CD4-positive, alpha-beta T cell treated with Interleukin-17A for 4 hours (primary cell): ENCODE results near the gene LPXN.
A peak's percentile ranks its signal among the peaks of the same experiment; 100 is the strongest.

Experiments used
- DNase-seq: peaks from one replicate; pipeline ENCODE4 v3.0.0-alpha.2; 2020; ENCODE audit warnings: mixed read lengths

LPXN gene

GRCh38 chr11:58511636-58512035 is 64.0 kb downstream of the LPXN start:
- no peak for DNase-seq

GRCh38 chr11:58509748-58510147 is 65.9 kb downstream of the LPXN start:
- no peak for DNase-seq

GRCh38 chr11:58508814-58509213 is 66.8 kb downstream of the LPXN start:
- no peak for DNase-seq

- DNase-seq, result no peak
Measured at GRCh38 chr11:58508005-58508404, 67.7 kb downstream of the LPXN start, which contains the start of gene OR5B21. TSS of gene OR5B21 (minus strand) at chr11:58508105. CDS start at chr11:58508105, 0 bp downstream.

GRCh38 chr11:58507355-58507754 is 68.3 kb downstream of the LPXN start:
- DNase-seq, result no peak

- DNase-seq, result no peak
Measured at GRCh38 chr11:58506935-58507334, 68.7 kb downstream of the LPXN start.

- DNase-seq, result no peak
Measured at GRCh38 chr11:58505849-58506248, 69.8 kb downstream of the LPXN start.

- DNase-seq, result no peak
Measured at GRCh38 chr11:58504232-58504631, 71.4 kb downstream of the LPXN start.

- DNase-seq, result no peak
Measured at GRCh38 chr11:58503361-58503856, 72.2 kb downstream of the LPXN start.

GRCh38 chr11:58502004-58502403 is 73.7 kb downstream of the LPXN start:
- DNase-seq, result no peak

- DNase-seq, result peak; percentile 22
Measured at GRCh38 chr11:58498464-58498863, 77.2 kb downstream of the LPXN start.

GRCh38 chr11:58497951-58498350 is 77.7 kb downstream of the LPXN start:
- DNase-seq, result no peak

GRCh38 chr11:58495906-58496305 is 79.8 kb downstream of the LPXN start:
- no peak for DNase-seq

GRCh38 chr11:58494101-58494500 is 81.6 kb downstream of the LPXN start:
- DNase-seq, result no peak

- DNase-seq, result no peak
Measured at GRCh38 chr11:58493676-58494075, 82.0 kb downstream of the LPXN start.

- DNase-seq, result no peak
Measured at GRCh38 chr11:58490827-58491226, 84.8 kb downstream of the LPXN start.

GRCh38 chr11:58487170-58487569 is 88.5 kb downstream of the LPXN start:
- no peak for DNase-seq

GRCh38 chr11:58485961-58486360 is 89.7 kb downstream of the LPXN start:
- DNase-seq, result no peak
